Activated naive CD8-positive, alpha-beta T cell treated with anti-CD3 and anti-CD28 coated beads, Interleukin-2, amount 50 U/mL, for 16 hours (primary cell): ENCODE results near the gene ATL1.
A peak's percentile ranks its signal among the peaks of the same experiment; 100 is the strongest.
"Not testable (repeated sequence)": the region's sequence is repeated elsewhere in the genome, so short reads cannot be mapped to it uniquely, and the experiment has no call there.

Source experiments
- DNase-seq: peaks from one replicate; pipeline ENCODE4 v3.0.0-alpha.2; 2020; ENCODE audit warnings: low read depth, low spot score

ATL1 gene

DNA sequence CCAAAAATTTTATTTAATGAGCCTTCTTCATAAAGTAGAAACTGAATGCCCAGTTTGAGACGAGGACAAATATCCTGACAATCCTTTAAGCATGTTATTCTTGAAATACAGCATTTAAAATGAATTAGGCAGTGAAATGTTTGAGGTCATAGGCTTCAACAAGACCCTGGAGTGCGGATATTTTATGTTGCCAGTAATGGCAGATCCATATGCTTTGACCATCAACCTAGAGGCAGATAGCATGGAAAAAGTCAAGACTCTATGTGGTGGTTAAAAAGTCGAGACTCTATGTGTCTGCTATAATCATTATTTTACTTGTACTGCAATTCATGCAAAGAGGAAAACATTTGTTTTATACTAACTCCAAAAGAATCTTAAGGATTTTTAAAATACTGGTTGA lies 25.5 kb upstream of the ATL1 start:
- DNase-seq: no peak

- DNase-seq: no peak
Measured at GRCh38 chr14:50534997-50535396, 24.9 kb upstream of the ATL1 start.

DNA sequence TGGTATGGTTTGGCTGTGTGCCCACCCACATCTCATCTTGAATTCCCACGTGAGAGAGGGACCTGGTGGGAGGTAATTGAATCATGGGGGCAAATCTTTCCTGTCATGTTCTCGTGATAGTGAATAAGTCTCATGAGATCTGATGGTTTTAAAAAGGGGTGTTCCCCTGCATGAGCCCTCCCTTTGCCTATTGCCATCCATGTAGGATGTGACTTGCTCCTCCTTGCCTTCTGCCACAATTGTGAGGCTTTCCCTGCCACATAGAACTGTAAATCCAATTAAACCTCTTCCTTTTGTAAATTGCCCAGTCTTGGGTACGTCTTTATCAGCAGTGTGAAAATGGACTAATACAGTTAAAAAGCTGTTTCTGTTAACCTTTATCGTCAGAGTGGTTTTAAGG lies 21.9 kb upstream of the ATL1 start:
- not testable (repeated sequence) for DNase-seq

DNA sequence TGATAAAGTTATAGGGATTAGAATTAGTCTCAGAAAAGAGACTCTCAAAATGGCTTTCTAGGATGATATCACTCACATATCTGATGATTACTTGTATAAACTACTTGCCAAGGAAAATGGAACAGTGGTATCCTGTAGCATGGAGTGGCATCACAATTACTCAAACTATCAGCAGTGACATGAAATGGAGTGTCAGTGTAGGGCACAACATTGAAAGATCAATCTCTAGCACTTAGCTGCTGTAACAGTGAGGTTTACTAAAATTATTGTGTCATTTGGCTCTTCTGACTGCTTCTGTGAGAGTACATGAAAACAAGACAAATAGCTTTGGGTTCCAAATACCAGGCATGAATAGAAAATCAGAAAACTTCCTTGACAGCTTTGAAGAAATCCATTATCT lies 20.9 kb upstream of the ATL1 start:
- DNase-seq: no peak

DNA sequence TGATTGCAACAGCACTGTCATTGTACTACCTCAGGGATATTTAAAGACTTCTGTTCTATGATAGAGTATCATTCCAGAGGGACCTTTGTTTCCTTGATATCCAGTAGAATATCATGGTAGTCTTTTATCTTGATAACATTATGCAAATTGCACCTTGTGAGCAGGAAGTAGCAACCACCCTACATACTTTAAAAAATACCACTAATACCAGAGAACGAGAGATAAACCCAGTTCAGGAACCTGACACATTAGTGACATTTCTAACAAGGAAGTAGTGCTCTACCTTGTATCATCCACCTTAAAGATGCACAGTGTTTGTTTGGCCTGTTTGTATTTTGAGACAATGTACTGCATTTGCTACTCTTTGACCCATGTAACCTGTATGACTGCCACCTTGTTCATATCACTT lies 18.8 kb upstream of the ATL1 start:
- no peak for DNase-seq

DNA sequence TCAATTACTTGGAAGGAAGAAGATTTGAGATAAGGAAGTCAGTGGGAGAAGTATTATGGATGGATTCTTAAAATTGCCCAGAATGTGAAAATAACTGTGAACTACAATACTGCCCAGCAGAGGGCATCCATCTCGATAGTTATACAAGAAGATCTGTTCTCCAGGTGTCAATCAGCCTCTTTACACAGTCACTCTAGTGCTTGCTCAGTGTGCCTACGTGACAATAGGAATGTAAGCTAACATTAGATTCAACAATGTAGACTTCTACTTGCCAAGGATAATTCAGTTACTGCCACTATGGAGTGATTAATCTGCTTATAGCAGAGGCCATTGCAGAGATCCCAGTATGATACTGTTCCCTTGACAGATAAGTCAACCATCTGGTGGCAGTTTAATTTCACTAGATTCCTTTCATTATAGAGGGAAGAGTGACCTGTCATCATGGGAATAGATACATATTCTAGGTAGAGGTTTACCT lies 17.0 kb upstream of the ATL1 start:
- DNase-seq: no peak

DNA sequence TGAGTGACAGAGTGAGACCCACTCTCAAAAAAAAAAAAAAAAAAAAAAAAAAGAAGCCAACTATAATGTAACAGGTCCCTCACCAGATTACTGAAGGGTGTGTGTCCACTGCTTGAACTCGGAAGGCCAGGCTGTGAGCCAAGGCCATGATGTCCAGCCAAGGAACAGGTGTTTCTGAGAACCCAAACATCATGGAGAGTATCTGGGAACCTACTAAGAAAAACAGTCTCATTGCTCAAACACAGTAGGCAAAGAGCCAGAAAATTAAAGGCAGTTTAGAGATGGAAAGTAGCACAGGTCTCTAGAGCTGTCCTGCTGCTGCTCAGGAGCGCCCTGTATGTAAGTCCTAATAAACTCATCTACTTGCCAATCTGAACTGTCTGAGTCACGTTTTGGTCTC lies 15.0 kb upstream of the ATL1 start:
- no peak for DNase-seq

DNA sequence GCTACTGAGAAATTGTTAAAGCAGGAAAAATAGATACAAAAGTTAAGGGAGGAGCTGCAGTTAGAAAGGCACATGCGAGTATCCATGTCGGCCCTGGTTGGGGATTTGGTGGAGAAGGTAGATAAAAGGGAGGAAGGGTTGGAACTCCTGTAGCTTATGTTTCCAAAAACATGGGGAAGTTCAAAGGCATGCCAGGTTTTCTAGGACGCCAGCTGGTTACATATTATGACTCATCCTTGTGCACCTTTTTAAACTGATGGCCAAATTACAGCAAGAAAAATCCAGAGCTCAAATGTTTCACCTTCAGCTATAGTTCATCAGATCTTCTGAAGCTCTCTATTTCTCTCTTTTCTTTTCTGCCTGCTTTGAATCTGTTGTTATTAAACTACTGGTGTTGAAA lies 14.3 kb upstream of the ATL1 start:
- no peak for DNase-seq

- no peak for DNase-seq
Measured at GRCh38 chr14:50550294-50550693, 9.7 kb upstream of the ATL1 start.

DNA sequence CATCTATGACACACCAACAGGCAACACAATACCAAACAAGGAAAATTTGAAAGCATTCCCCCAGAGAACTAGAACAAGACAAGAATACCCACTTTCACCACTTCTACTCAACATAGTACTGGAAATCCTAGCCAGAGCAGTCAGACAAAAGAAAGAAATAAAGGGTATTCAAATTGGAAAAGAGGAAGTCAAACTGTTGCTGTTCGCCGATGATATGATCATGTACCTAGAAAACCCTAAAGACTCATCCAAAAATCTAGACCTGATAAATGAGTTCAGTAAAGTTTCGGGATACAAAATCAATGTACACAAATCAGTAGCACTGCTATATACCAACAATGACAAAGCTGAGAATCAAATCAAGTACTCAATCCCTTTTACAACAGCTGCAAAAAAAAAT lies 8.1 kb upstream of the ATL1 start:
- DNase-seq: no peak

DNA sequence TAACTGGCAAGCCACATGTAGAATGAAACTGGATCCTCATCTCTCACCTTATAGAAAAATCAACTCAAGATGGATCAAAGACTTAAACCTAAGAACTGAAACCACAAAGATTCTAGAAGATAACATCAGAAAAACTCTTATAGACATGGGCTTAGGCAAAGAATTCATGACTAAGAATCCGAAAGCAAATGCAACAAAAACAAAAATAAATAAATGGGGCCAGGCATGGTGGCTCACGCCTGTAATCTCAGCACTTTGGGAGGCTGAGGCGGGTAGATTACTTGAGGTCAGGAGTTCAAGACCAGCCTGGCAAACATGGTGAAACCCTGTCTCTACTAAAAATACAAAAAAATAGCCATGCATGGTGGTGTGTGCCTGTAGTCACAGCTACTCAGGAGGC lies 7.1 kb upstream of the ATL1 start:
- not testable (repeated sequence) for DNase-seq

GRCh38 chr14:50560931-50561285 lies 963 bp downstream of the ATL1 start:
- DNase-seq: peak; percentile 25

- no peak for DNase-seq
Measured at GRCh38 chr14:50562841-50563240, 2.9 kb downstream of the ATL1 start.

GRCh38 chr14:50569714-50570274 lies 9.8 kb downstream of the ATL1 start:
- no peak for DNase-seq

DNA sequence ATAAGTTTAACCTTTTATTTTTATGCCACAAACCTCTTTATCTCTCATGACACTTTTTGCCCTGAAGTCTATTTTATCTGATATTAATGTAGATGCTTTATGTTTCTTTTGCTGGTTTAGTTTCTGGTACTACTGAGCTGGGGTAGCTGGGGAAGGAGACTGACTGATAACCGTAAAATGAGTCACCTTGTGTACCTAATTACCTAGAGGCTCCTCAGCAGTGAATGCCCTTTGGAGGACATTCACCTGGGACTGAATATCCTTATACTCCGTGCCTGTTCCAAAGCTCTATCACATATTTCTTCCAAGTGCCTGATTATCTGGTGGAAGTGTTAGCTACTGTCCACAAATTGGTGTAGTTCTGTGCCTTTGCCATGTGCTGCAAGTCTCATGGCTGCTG lies 13.9 kb downstream of the ATL1 start:
- DNase-seq: no peak

DNA sequence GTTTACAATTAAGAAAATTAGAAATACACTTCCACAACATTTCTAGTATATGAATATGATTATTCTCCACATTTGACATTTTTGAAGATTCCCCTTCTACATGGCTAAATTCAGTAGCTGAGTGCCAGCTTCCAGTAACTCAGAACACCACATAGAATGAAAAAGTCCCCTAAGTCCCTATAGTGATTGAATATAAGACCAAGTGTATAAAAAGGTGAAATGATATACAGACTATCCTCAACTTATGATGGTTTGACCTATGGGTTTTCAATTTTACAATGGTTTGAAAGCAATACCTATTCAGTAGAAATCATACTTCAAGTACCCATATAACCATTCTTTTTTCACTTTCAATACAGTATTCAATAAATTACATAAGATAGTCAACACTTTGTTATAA lies 15.8 kb downstream of the ATL1 start:
- DNase-seq: no peak

DNA sequence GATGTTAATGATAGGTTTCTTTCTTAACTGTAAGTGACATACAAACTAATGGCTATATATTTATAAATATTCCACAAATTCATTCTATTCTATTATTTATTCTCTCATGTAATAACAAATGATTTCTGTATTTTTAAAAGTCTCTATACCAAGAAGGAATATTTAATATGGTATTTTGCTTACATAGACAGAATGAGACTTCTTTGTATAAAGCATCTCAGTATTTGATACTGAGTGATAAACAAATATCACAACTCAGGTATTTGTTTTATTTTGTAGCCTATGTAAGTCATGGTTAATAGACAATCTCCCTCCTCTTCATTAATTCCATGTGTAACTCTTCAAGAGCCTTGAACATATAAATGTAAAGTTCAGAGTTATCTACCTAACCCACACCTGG lies 18.0 kb downstream of the ATL1 start:
- no peak for DNase-seq

DNA sequence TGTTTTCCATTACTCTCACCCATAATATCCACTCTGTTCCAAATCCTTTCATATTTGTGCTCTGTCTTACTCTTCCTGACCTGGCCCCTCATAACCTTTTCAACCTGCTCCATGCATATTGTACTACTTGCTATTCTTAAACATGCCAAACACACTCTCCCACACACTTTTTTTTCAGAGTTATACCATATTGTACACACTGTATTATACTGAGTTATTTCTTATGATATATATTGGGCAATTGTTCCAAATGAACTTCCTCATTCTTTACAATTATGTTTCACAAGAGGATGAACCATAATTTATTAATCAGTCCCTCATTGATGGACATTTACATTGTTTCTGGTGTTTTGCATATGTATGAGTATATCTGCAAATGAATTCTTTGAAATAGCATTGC lies 18.5 kb downstream of the ATL1 start:
- no peak for DNase-seq

- no peak for DNase-seq
Measured at GRCh38 chr14:50590464-50590863, 30.5 kb downstream of the ATL1 start.

- no peak for DNase-seq
Measured at GRCh38 chr14:50594577-50595316, 34.8 kb downstream of the ATL1 start.

GRCh38 chr14:50598765-50599164 lies 38.8 kb downstream of the ATL1 start:
- no peak for DNase-seq

DNA sequence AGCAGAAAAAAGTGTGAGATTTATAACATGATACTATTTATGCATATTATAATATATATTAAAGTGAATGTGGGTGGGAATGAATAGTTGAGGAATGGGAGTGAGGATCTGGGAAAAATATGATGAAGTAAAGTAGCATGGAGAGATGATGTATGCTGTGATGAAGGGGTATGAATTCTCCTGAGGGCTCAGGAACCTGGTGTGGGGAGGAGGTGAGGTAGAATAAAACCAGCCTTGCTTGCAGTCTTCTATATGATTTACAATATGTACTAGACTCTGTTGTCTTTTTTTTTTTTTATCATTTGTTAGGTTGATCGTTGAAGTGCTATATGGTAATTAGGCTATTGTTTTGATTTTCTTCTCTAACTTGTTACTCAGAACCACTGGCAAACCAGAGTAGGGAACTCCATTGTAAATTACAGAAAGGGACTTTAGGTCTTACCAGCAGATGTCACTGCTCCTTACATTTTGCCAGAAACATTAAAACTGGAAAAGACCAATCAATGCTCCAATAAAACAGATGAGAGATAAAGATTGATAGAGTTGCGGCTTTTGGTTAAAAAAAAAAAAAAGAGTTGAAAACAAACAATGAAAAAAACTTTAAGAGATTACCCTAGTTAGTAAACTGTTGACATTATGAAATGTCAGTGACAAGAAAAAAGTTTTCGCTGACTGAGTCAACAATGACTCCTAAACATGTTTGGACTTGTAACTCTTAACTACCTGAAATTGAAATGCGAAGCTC lies 39.9 kb downstream of the ATL1 start:
- no peak for DNase-seq

DNA sequence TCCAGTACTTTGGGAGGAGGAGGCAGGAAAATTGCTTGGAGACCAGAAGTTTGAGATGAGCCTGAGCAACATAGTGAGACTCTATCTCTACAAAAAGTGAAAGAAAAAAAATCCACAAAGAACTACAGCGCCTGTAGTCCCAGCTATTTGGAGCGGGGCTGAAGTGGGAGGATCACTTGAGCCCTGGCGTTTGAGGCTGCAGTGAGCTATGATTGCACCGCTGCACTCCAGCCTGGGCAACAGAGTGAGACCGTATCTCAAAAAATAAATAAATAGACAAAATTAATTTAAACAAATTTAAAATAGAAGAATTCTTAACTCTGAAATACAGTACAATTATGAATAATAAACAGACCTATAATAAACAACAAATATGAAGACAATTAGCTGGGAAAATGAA lies 40.9 kb downstream of the ATL1 start:
- no peak for DNase-seq
